ENCODE data around the gene CACFD1.

CACFD1 gene

GRCh38 chr9:133520121-133520835, 60.5 kb downstream of the CACFD1 start:
- no peak for DNase-seq
